Hair follicle dermal papilla cell (primary cell): ENCODE results near the gene AVPI1. TPM values are rescaled to one million over a fixed set of nuclear protein-coding genes. Genes with fewer than 3 reads are reported as not detected.

ENCODE experiments used
- total RNA-seq: library from RNA; depleted of rRNA; stranded (reverse); fragments of >200 nt; gene quantifications from 2 replicates; pipeline ENCODE4 v1.2.3, GENCODE V29; 2012

Gene AVPI1
- 23.5 and 32.1 TPM in 2 replicates for total RNA-seq

GRCh38 chr10:97686962-97687784 lies at the start of gene AVPI1:
Gene AVPI1 (minus strand): TSS chr10:97687241. CDS start chr10:97679905, 7,336 bp downstream.

GRCh38 chr10:97713339-97713825 lies 26.3 kb upstream of the AVPI1 start, which contains the start of gene MARVELD1:
Gene MARVELD1 (plus strand): TSS chr10:97713730. CDS start chr10:97713877, 147 bp downstream.

GRCh38 chr10:97640174-97640867 lies 46.7 kb downstream of the AVPI1 start, which contains the start of gene PI4K2A:
Gene PI4K2A (plus strand): TSS chr10:97640671. CDS start chr10:97640743, 72 bp downstream.

GRCh38 chr10:97632949-97633884 lies 53.8 kb downstream of the AVPI1 start, which contains the start of gene MORN4:
Gene MORN4 (minus strand): TSS chr10:97633500. CDS start chr10:97619653, 13,847 bp downstream.

Other genes starting within 250 kb of the AVPI1 start
- gene EXOSC1, start 241.2 kb downstream of the AVPI1 start, total RNA-seq = 25.5 and 29.9 TPM in 2 replicates
- gene ZDHHC16, start 241.1 kb downstream of the AVPI1 start, total RNA-seq = 58.9 and 63.1 TPM in 2 replicates
- 94.9 and 97.0 TPM in 2 replicates for gene MMS19, start 188.8 kb downstream of the AVPI1 start, total RNA-seq
- 28.2 and 34.6 TPM in 2 replicates for gene UBTD1, start 188.3 kb downstream of the AVPI1 start, total RNA-seq
- gene ANKRD2, start 114.5 kb downstream of the AVPI1 start, total RNA-seq = 0.24 and 0.32 TPM in 2 replicates
- gene HOGA1, start 102.9 kb downstream of the AVPI1 start, total RNA-seq = 1.5 and 1.6 TPM in 2 replicates
- 0.49 TPM in 1 of 2 replicates, not detected in the other for gene C10orf62, start 97.5 kb downstream of the AVPI1 start, total RNA-seq
- gene MORN4, start 53.7 kb downstream of the AVPI1 start, total RNA-seq = 5.0 and 5.8 TPM in 2 replicates
- gene PI4K2A, start 46.6 kb downstream of the AVPI1 start, total RNA-seq = 29.7 and 37.8 TPM in 2 replicates
- gene MARVELD1, start 26.5 kb upstream of the AVPI1 start, total RNA-seq = 63.3 and 68.2 TPM in 2 replicates
- 19.8 and 20.6 TPM in 2 replicates for gene ZFYVE27, start 49.9 kb upstream of the AVPI1 start, total RNA-seq
- gene SFRP5, start 84.8 kb upstream of the AVPI1 start, total RNA-seq = not detected in 2 replicates
- under 0.01 TPM in 2 replicates for gene GOLGA7B, start 162.6 kb upstream of the AVPI1 start, total RNA-seq